Fibroblast of mammary gland (primary cell): Measurements from ENCODE around the gene CNOT6.

Experiments
- DNase-seq: peaks from one replicate; pipeline ENCODE4 v3.0.0-alpha.2; 2010; ENCODE audit warnings: low read depth
- H3K4me3 ChIP-seq: 2 replicates; pipeline ENCODE4 v1.5.1; 2011; ENCODE audit warnings: low read depth, mild to moderate bottlenecking, low read length, moderate library complexity; ENCODE audit not compliant: control insufficient read depth
- TF ChIP-seq, protein P1 (sequence below): conservative IDR thresholded peaks from 2 replicates; pipeline ENCODE4 v1.5.1; 2011; ENCODE audit warnings: low read depth, low read length, inconsistent platforms; ENCODE audit not compliant: control insufficient read depth, insufficient read depth

The CNOT6 gene

DNA sequence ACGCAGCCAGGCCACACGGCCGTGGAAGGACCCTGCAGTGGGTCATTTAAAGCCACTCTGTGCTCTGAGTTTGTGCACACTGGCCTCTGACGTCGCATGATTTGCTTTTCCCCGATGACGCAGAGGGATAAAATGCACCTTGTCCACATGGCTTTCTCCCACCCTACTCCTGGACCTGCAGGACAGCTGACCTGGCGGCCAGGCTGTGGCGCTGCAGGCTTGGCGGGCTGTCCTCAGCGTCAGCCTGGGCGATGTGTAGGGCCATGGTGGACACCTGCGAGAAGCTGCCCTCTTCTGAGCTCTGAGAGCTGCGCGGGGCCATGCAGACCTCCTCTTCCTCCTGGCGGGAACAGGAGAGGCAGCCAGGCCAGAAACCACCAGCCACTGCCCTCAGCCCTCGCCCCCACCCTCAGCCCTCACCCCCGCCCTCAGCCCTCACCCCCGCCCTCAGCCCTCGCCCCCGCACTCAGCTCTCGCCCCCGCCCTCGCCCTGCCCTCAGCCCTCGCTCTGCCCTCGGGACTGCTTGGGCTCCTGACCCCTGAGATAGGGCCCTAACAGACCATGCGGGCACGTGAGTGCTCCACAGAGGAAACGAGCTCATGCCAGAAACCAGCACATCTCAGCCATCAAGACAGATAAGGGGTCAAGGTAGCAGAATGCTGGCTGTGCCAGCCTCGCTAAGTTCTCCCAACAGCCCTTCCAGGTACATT, 117.1 kb downstream of the CNOT6 start:
- TF ChIP-seq, protein P1, sequence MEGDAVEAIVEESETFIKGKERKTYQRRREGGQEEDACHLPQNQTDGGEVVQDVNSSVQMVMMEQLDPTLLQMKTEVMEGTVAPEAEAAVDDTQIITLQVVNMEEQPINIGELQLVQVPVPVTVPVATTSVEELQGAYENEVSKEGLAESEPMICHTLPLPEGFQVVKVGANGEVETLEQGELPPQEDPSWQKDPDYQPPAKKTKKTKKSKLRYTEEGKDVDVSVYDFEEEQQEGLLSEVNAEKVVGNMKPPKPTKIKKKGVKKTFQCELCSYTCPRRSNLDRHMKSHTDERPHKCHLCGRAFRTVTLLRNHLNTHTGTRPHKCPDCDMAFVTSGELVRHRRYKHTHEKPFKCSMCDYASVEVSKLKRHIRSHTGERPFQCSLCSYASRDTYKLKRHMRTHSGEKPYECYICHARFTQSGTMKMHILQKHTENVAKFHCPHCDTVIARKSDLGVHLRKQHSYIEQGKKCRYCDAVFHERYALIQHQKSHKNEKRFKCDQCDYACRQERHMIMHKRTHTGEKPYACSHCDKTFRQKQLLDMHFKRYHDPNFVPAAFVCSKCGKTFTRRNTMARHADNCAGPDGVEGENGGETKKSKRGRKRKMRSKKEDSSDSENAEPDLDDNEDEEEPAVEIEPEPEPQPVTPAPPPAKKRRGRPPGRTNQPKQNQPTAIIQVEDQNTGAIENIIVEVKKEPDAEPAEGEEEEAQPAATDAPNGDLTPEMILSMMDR, result no peak
- H3K4me3 ChIP-seq, result no peak overlapping the region
- DNase-seq, result no peak

DNA sequence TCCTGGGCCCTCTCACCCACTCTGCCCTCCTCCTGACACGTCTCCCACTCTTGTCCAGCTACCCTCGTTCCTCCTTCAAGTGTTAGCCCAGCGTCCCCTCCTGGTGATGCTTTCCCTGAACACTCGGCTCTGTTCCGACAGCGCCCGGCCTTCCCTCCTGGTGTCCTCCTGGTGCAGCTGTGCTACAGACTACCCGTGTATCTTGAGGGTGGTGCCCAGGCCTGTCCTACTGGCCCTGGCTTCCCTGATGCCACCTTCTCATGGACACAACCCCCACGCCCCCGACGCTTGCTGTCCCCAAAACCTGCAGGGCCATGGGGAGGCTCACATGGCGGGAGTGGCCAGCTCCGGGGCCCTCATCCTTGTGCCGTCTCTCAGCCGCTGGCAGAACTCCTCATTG, 118.5 kb downstream of the CNOT6 start:
- no peak overlapping the region for H3K4me3 ChIP-seq
- no peak for DNase-seq
- TF ChIP-seq, protein P1, result no peak

DNA sequence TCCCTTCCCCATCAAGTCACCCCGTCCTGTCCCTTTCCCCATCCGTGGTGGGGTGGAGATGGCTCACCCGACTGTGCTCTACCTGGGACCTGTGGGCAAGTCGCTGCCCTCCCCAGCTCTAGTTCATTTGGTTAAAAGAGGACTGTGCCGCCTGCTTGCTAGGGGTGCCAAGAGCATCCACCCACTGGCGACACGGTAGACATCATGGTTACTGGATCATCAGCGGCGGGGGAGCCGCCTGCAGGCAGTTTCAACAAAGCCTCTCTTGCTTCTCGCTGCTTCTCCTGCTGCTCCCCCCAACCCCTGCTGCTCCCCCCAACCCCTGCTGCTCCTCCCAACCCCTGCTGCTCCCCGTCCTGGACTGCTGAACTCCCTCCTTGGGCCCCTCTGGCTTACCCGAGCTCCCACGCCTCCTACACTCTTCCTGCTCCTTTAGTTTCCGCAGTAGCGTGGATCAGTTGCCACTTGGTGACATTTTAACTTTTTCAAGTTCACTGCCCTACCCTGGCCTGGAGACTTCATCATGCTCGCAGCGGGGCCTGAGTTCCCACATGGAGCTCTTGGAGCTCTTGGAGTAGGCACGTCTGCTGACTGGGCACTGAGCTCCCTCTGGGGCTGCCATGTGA, 119.1 kb downstream of the CNOT6 start:
- no peak overlapping the region for H3K4me3 ChIP-seq
- TF ChIP-seq, protein P1, result no peak
- no peak for DNase-seq

DNA sequence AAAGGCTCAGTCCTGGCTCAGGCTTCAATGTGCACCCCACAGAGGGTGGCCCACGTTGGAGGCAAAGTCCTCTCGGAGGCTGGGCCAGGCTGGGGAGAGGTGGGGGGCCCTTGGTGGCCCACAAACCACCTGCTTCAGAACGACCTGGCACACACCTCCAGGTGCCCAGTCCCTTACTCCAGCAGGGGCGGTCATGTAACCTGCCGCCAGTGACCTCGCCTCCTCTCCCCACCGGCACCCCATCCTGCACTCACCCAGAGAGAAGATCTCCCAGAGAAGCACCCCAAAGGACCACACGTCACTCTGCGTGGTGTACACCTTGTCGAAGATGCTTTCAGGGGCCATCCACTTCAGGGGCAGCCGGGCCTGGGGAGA, 119.6 kb downstream of the CNOT6 start:
- TF ChIP-seq, protein P1, result no peak
- no peak for DNase-seq
- H3K4me3 ChIP-seq, result no peak overlapping the region

DNA sequence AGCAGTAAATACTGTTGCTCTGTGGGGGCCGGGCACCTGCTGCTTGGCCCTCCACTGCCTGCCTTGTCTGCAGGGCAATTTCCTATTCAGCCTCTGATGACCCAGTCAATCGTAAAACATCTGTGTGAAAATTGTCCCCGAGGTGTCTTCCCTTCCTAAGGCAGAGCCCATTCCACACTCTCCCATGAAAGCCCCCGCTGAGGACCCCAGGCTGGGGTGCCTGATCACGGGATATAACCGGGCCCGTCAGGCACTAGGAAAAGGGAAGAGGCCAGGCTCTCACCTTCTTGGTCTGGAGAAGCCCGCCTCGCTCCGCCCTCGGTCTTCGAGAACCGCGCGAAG, 124.3 kb downstream of the CNOT6 start:
- TF ChIP-seq, protein P1, result no peak
- H3K4me3 ChIP-seq, result no peak overlapping the region
- DNase-seq, result no peak

DNA sequence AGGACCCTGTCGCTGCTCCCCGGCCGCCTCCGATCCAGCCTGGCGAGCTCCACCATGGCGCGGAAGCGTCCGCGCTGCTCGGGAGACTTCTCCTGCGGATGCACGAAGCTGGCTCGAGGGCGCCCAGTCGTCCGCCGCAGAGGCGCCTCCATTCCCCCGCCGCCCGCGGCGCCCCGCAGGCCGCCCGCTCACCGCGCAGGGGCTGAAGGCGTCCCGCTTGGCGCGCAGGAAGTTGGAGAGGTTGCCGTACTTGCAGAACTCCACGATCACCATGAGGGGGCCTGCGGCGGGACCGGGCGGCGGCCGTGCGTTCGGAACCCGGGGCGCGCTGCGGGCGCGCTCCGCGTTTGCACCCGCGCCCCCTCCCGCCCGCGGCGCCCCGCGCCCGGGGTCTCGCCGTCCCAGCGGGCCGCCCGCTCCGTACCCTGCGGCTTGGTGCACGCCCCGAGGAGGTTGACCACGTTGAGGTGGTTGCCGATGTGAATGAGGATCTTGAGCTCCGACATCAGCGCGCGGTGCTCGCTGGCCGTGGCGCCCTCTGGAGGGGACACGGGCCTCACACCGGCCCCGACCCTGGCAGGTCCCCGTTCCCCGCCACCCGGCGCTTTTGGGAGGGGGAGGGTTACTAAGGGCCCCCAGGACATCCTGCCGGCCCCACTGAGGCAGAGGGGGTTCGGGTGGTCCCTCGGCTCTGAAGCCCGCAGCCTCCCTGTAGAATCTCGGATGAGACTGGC, 124.8 kb downstream of the CNOT6 start:
- TF ChIP-seq, protein P1, result peak; percentile 25
- no peak overlapping the region for H3K4me3 ChIP-seq
- DNase-seq, result peak; percentile 47
